Upper lobe of left lung (tissue), 6 donors: ENCODE results near the gene MCM7. TPM values are rescaled to one million over a fixed set of nuclear protein-coding genes. Genes with fewer than 3 reads are reported as not detected.

Source experiments
- ATAC-seq, 2 donors: fragments of 200-7000 bp; cut with Tn5 transposase; one replicate each; pipeline ENCODE4 v1.9.1; 2022; ENCODE audit warnings: mild to moderate bottlenecking in 2 of 2, moderate library complexity in 2 of 2; ENCODE audit not compliant: low FRiP score in 2 of 2
- DNase-seq, 2 donors: peaks; one replicate each; pipeline ENCODE4 v3.0.0-alpha.2; 2019 to 2020
- H3K27ac ChIP-seq, 4 donors: fragments of 200-600 bp; sonication (generic); one replicate each; pipeline ENCODE4 v1.5.1; 2016 to 2019
- H3K27me3 ChIP-seq, 4 donors: fragments of 200-600 bp; sonication (generic); one replicate each; pipeline ENCODE4 v1.5.1; 2017 to 2019
- H3K36me3 ChIP-seq, 4 donors: fragments of 200-600 bp; sonication (generic); one replicate each; pipeline ENCODE4 v1.5.1; 2016 to 2019
- H3K4me1 ChIP-seq, 4 donors: fragments of 200-600 bp; sonication (generic); one replicate each; pipeline ENCODE4 v1.5.1; 2018 to 2019
- H3K4me3 ChIP-seq, 4 donors: fragments of 200-600 bp; sonication (generic); one replicate each; pipeline ENCODE4 v1.5.1; 2017 to 2019; ENCODE audit warnings: mild to moderate bottlenecking in 2 of 4, moderate library complexity in 1 of 4
- H3K9me3 ChIP-seq, 4 donors: fragments of 200-600 bp; sonication (generic); one replicate each; pipeline ENCODE4 v1.5.1; 2018 to 2019
- EP300 ChIP-seq, 4 donors: sonication (generic); formaldehyde crosslinking; IDR thresholded peaks; one replicate each; pipeline ENCODE4 v1.5.1; 2017; ENCODE audit warnings: antibody characterized with exemption in 4 of 4, control low read depth in 2 of 4
- POLR2A ChIP-seq, 4 donors: fragments of 450-650 bp; IDR thresholded peaks; one replicate each; pipeline ENCODE4 v1.5.1; 2016 to 2017; ENCODE audit warnings: antibody characterized with exemption in 4 of 4, mild to moderate bottlenecking in 2 of 4
- POLR2AphosphoS5 ChIP-seq, 2 donors: sonication (generic); formaldehyde crosslinking; IDR thresholded peaks; one replicate each; pipeline ENCODE4 v1.5.1; 2017; ENCODE audit warnings: antibody characterized with exemption in 2 of 2
- WGBS, 2 donors: methylation state at CpG; one replicate each; pipeline ENCODE4 v1.1.5; 2017 to 2018; 5-methylcytosine and 5-hydroxymethylcytosine counted together
- total RNA-seq, 6 donors: library from RNA; depleted of rRNA in 4 of 6; stranded (reverse); fragments of >200 nt in 4 of 6; gene quantifications; one replicate each; pipeline versions ENCODE4 v1.1.0 to v1.2.1, GENCODE V29; 2016 to 2021
- TF ChIP-seq, protein P1 (sequence below), 6 experiments: fragments of 450-650 bp in 4 of 6; fragments of 200-600 bp in 2 of 6; sonication (generic) in 2 of 6; IDR thresholded peaks; one replicate each; pipeline ENCODE4 v1.5.1; 2016 to 2019; ENCODE audit warnings: antibody characterized with exemption in 6 of 6
- donor health status: DM: no; HTN: no; CAD: no; lungs with moderate emphysema.
- donor health status: DM: no; HTN: yes; CAD: no; lungs with severe emphysema.

Gene MCM7
- total RNA-seq, 6 donors from 2014 or later: 29.3 to 78.6 (median 44.1) TPM

DNA sequence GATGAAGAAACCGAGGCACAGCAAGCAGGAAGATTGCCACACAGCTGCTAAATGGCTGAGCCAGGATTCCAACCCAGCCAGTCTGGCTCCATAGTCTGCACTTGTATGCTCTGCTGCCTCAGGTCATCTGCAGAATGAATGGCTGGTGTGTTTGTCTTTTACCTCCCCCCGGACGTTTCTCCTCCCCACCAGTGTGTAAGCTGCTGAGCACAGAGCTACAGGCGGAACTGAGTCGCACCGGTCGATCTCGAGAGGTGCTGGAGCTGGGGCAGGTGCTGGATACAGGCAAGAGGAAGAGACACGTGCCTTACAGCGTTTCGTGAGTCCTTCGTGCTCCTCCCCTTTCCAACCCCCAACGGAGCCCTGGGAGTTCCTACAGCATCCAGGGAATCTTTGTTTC, 20.9 kb upstream of the MCM7 start:
- no peak overlapping the region for H3K27ac ChIP-seq
- no peak for ATAC-seq

DNA sequence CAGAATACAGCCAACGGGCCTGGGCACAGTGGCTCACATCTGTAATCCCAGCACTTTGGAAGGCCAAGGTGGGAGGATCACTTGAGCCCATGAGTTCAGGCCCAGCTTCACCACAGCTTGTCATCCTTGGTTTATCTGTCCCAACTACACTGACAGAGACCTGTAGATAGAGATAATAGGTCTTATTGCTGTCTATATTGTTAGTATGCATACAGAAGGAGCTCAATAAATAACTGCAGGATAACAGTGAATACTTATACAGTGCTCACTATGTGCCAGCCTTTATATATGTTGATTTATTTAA, 19.5 kb upstream of the MCM7 start:
- Histone ChIP-seq H3K27me3 (no peaks in the 10 kb centered on the region), H3K9me3 (no peaks in the 10 kb centered on the region), H3K36me3 (peaks cover 0 to 6% (median 0%) of the 10 kb centered on the region in 4 donors), H3K4me1 (peaks cover 17 to 37% (median 19%) of the 10 kb centered on the region in 4 donors), H3K4me3 (peak overlapping the region in 1 of 4 donors; percentile 91), H3K27ac (peak overlapping the region; percentile 79 to 89 (median 86))
- 12 to 36% methylated on average over 1 of the region's 1 CpG for WGBS, 2 donors
- DNase-seq: no peak
- no peak for TF ChIP-seq POLR2A (IDR thresholded peaks at IDR 0.05)
- TF ChIP-seq POLR2AphosphoS5 (IDR thresholded peaks at IDR 0.05): no peak
- TF ChIP-seq, protein P1, sequence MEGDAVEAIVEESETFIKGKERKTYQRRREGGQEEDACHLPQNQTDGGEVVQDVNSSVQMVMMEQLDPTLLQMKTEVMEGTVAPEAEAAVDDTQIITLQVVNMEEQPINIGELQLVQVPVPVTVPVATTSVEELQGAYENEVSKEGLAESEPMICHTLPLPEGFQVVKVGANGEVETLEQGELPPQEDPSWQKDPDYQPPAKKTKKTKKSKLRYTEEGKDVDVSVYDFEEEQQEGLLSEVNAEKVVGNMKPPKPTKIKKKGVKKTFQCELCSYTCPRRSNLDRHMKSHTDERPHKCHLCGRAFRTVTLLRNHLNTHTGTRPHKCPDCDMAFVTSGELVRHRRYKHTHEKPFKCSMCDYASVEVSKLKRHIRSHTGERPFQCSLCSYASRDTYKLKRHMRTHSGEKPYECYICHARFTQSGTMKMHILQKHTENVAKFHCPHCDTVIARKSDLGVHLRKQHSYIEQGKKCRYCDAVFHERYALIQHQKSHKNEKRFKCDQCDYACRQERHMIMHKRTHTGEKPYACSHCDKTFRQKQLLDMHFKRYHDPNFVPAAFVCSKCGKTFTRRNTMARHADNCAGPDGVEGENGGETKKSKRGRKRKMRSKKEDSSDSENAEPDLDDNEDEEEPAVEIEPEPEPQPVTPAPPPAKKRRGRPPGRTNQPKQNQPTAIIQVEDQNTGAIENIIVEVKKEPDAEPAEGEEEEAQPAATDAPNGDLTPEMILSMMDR (IDR thresholded peaks at IDR 0.05): no peak
- no peak for TF ChIP-seq EP300 (IDR thresholded peaks at IDR 0.05)
- ATAC-seq: no peak

More for the DNA sequence above, 20.9 kb upstream of the MCM7 start:
- DNase-seq: no peak
- Histone ChIP-seq H3K4me3 (no peak overlapping the region), H3K27me3 (no peaks in the 10 kb centered on the region), H3K36me3 (peaks cover 0 to 6% (median 0%) of the 10 kb centered on the region in 4 donors), H3K9me3 (no peaks in the 10 kb centered on the region), H3K4me1 (peaks cover 23 to 44% (median 26%) of the 10 kb centered on the region in 4 donors)
- TF ChIP-seq POLR2AphosphoS5 (IDR thresholded peaks at IDR 0.05) (no peak), EP300 (IDR thresholded peaks at IDR 0.05) (no peak), POLR2A (IDR thresholded peaks at IDR 0.05) (no peak)
- TF ChIP-seq, protein P1 (IDR thresholded peaks at IDR 0.05): no peak
- 73 to 83% methylated on average over 13 of the region's 13 CpGs for WGBS, 2 donors

DNA sequence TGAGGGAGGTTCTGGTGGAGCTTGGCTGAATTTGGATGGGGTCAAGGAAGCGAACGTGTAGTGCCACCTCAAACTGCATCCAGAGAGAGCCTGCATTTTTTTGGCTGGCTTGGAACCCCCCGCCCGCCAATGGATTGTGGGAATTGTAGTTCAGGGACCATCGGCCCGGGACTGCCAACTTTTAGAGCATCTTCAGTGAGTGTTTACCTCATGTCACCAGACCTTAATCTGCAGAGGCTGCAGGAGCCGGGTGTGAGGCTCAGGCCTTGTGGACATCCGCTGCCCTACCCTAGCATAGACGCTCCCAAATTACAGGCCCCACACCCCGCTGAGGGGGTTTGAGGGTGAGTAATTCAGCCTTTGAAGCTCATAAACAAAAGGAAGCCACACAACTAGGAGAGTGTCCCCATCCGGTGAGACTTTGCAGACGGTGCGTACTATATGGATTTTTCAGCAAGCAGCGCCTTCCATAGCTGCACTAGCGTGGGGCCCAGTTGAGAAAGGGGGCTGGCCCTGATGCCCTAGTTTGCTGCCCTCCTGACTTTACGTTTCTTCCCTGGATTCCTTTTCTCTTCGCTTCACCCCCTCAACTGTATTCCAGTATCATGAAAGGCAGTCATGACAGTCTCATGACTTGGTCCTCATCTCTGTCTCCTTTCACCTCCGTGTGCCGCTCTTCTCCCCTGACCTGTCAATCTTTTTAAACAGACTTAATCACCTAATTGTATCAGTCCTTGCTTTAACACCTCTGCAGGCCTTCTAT, 19.0 kb upstream of the MCM7 start:
- 25 to 44% methylated on average over 11 to 19 of the region's 19 CpGs for WGBS, 2 donors

DNA sequence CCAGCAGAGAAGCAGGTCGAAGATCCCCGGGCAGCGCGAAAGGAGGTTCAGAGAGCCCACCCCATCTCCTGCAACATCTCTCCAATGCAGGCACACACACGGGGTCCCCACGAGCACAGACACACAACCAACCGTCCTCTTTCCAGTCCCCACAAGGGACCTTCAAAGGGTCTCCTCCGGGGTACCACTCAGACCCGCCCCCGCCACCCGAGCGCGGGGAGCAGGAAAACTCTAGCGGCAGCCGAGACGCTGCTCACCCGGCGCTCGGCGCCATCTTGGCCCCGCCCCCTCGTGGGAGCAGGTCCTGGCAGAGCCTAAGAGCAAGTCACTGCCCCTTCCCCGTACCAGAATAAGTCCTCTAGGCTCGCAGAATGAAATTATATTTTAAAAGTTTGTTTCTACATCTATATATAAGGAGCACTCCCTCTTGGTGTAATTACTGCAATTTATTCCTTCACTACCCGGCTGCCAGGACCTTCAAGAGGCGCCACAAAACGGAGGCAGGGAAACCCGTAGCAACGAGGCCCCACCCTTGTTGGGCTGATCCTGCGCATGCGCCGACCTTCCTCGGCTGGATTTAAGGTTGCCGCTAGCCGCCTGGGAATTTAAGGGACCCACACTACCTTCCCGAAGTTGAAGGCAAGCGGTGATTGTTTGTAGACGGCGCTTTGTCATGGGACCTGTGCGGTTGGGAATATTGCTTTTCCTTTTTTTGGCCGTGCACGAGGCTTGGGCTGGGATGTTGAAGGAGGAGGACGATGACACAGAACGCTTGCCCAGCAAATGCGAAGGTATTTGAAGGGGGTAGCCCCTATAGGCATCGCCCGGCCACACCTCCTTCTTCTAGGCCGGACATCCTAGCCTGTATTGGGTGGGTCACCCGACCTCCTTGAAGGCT, 18.1 kb upstream of the MCM7 start, which contains the start of the genes CNPY4 and TAF6:
CNPY4 (plus strand) TSS at position 563 of the 898 bp plus-strand sequence; CDS start at position 674, 111 bp downstream.
TAF6 (minus strand) TSS at position 287 of the 898 bp plus-strand sequence. CDS start 5,149 bp downstream, outside the sequence.
- DNase-seq: peak; percentile 96
- no peaks in the 10 kb centered on the region for H3K9me3 ChIP-seq
- WGBS, 2 donors: 0 to 1% methylated on average over 35 to 47 of the region's 49 CpGs
- peak within 1 kb of the TSS; percentile 79 to 89 (median 86) for H3K27ac ChIP-seq
- peak in 2 of 4 donors; percentile 39 to 80 for TF ChIP-seq POLR2A (IDR thresholded peaks at IDR 0.05)
- TF ChIP-seq EP300 (IDR thresholded peaks at IDR 0.05): no peak
- TF ChIP-seq, protein P1 (IDR thresholded peaks at IDR 0.05): no peak
- peak; percentile 21 to 62 for TF ChIP-seq POLR2AphosphoS5 (IDR thresholded peaks at IDR 0.05)
- H3K36me3 ChIP-seq: peaks cover 0 to 6% (median under 1%) of the 10 kb centered on the region in 4 donors
- no peaks in the 10 kb centered on the region for H3K27me3 ChIP-seq
- peak within 1 kb of the TSS; percentile 54 to 96 (median 87) for H3K4me3 ChIP-seq
- peaks cover 16 to 26% (median 17%) of the 10 kb centered on the region in 4 donors for H3K4me1 ChIP-seq
- peak; percentile 95 to 97 for ATAC-seq

More for the DNA sequence above, 19.0 kb upstream of the MCM7 start:
- Histone ChIP-seq H3K36me3 (peaks cover 0 to 6% (median 0%) of the 10 kb centered on the region in 4 donors), H3K27ac (peak overlapping the region; percentile 79 to 89 (median 86)), H3K27me3 (no peaks in the 10 kb centered on the region), H3K4me3 (peak overlapping the region; percentile 42 to 91 (median 68)), H3K9me3 (no peaks in the 10 kb centered on the region), H3K4me1 (peaks cover 16 to 31% (median 17%) of the 10 kb centered on the region in 4 donors)
- peak in 1 of 2 donors; percentile 41 for DNase-seq
- ATAC-seq: peak; percentile 67 to 84
- TF ChIP-seq POLR2A (IDR thresholded peaks at IDR 0.05) (no peak), EP300 (IDR thresholded peaks at IDR 0.05) (no peak), POLR2AphosphoS5 (IDR thresholded peaks at IDR 0.05) (no peak)
- TF ChIP-seq, protein P1 (IDR thresholded peaks at IDR 0.05): no peak
